ENCODE results near the gene SIGLEC11.
"Not testable (repeated sequence)": the region's sequence is repeated elsewhere in the genome, so short reads cannot be mapped to it uniquely, and the experiment has no call there.

Gene SIGLEC11

GRCh38 chr19:49924881-49925210 is 36.1 kb downstream of the SIGLEC11 start:
- DNase-seq = not testable (repeated sequence)

DNA sequence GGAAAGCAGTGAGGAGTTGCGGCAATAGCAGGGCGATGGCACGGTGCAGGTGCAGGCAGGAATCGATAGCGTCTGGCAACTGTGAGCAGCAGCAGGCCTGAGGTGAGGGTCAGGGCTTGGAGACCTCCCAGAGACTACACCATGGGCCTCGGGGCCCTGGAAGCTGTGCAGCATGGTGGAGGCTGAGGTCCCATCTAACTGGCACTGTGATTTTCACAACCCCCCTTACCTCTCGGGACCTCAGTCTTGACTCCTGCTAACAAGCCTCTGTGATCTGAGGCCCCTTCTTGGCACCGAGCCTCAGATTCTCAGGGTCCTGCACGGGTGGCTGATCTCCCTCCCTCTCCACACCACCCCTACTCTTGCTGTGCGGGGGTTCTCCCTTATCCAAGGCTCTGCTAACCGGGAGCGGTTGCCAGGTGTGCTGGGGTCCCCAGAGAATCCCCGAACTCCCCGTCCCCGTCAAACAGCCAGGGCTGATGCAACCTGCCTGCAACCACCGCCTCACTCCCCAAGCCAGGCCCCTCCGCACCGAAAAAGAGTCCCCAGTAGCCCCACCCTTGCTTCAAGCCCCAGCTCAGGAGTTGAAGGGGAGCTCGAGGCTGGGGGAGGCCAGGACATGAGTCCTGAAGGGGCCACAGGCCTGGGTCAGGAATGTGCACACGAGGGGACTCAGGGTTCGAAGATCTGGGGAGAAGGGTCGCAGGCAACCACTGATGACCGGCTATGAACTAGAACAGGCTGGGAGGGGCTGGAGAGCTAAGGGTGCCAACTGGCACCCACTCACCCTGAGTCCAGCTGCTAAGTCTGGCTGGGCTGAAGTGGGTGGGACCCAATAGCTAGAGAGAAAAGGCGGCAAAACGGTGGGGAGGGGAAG is 36.7 kb downstream of the SIGLEC11 start:
- no peak for DNase-seq

GRCh38 chr19:49923055-49924003 is 37.6 kb downstream of the SIGLEC11 start:
- no peak for DNase-seq

DNA sequence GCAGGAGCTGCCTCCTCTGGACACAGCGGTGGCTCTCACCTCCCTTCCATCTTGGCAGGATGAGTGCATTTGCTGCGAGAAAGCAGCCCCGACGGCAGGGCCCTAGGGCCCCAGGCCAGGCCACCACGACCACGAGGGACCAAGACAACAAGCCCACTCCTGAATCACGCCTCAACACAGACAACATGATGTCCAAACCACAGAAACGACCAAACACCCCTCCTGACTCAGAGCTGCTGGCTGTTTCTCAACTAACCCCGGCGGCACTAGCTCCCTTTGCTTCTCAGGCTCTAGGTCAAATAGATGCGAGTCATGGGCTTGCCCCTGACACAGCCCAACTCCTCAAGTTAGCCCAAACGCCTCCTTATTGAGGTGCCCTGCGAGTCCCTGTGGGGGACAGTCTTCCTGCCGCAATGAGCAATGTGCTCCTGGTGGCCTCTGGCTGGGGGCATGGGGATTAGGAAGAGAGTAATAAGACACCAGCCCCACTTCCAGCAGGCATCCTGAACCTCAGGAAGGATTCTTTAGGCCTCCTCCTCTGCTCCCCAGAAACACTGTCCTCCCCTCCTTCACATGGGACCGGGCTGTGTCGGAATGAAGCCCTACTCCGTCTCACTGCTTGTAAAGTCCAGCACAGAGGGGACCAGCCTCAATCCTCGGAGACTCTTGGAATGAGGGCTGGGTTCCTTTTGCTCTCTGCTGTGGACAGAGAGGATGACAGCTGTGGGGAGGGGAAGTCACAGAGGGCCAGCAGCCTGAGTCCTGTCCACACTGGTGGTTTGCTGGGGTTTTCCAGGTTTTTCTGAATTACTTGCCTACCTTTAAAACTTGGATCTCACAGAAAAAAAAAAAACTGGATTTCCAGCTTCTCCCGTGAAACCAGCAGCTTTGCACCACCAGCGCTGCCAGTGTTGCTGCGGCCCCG is 38.8 kb downstream of the SIGLEC11 start:
- no peak for DNase-seq

GRCh38 chr19:49920624-49921363 is 40.2 kb downstream of the SIGLEC11 start:
- DNase-seq = no peak

DNA sequence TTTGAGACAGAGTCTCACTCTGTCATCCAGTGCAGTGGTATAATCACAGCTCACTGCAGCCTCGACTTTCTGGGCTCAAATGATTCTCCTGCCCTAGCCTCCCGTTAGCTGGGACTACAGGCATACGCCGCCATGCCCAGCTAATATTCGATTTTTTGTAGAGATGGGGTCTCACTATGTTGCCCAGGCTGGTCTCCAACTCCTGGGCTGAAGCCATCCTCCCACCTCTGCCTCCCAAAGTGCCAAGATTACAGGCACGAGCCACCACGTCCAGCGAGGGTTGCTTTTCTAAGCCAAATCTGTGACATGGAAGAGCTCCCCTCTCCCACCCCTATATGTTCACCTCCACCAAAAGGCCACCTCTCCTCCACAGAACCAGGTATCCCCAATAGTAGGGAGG is 42.9 kb downstream of the SIGLEC11 start:
- no peak for DNase-seq

GRCh38 chr19:49916839-49917733 is 43.9 kb downstream of the SIGLEC11 start:
- no peak for DNase-seq

- no peak for DNase-seq
Measured at GRCh38 chr19:49915271-49915670, 45.7 kb downstream of the SIGLEC11 start.

GRCh38 chr19:49913720-49914119 is 47.3 kb downstream of the SIGLEC11 start:
- DNase-seq = no peak

- DNase-seq = no peak
Measured at GRCh38 chr19:49912965-49913685, 47.8 kb downstream of the SIGLEC11 start.

GRCh38 chr19:49911381-49912145 is 49.4 kb downstream of the SIGLEC11 start:
- DNase-seq = no peak

DNA sequence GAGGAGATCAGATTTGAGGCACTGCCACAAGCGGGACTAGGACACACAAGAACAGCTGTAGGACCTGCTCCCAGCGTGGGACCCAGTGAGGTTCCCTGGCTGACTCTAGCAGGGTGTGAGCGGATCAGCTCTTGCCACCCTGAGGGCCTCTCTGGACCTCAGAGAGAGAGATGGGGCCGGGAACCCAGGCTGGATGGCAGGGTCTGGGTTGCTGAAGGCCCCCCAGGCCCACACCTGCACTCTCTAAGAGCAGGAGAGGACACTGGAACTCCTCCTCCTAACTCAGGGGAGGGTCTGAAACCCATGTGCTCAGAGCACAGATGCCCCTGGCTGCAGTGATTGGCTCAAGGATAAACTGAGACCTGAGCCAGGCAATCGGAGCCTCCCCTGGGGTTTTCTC is 50.8 kb downstream of the SIGLEC11 start:
- DNase-seq = no peak

DNA sequence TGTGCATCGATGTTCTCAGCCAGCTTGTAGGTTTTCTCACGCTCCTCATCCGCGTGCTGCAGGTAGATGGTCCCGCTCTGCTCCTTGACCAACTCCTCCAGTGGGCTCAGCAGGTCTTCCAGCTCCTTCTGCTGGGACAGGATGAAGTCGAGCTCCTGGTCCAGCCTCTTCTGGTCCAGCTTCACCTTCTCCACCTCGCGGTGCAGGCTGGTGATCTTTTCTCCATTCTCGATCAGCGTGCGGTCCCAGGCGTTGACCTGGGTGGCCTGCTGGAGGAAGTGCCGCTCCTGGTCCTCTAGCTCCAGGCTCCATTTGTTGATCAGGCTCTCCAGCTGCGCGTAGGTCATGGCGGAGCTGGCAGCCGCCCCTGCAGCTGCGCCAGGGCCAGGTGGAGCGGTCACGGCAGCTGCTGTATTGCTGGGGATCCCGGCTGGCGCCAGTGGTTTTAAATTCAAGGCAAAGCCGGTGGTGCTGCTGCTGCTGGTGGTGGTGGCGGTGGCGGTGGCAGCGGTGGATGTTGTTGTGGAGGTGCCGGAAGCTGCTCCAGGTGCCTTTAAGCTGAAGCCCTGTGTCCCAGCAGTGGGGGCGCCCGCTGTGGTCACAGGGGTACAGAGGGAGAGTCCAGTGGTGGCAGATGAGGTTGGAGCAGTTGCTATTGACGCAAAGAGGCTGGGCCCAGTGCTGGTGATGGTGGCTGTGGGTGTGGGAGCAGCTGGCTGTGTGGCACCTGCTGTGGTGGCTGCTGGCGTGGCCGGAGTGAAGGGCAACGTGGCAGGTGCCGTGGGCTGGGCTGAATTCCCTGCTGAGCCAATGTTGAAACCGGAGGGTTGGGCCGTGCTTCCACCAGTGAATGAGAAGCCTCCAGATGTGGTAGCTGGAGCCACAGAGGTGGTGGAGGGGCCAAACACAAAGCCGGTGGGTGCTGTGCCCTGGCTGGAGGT is 52.2 kb downstream of the SIGLEC11 start:
- DNase-seq = no peak

- DNase-seq = no peak
Measured at GRCh38 chr19:49907745-49908446, 53.1 kb downstream of the SIGLEC11 start.

GRCh38 chr19:49906879-49907564 is 54.0 kb downstream of the SIGLEC11 start:
- DNase-seq = no peak

DNA sequence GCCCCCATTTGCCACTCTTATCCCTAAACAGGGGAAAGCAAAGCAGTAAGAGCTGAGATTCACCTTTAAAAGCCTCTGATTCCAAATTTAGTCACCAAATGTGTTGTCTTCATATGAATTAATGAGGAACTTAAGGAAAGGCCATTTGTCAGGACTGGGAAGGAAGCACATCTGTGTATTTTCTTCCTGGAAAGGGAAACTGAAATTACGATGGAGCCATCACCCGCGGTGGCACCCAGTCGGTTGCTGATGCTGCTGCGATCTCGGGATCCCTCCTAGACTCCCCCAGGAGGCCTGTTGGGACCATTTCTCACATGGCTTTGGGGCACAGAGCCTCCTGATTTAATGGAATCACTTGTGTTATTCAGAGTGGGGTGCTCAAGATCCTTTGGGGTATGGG is 56.8 kb downstream of the SIGLEC11 start:
- DNase-seq = no peak
